ENCODE measurements around the gene PDZRN4.

Gene PDZRN4

GRCh38 chr12:41514021-41514777, 326.1 kb downstream of the PDZRN4 start:
- H3K27ac Mint-ChIP-seq (ENCODE audit: low read depth): no peak overlapping the region
- no peak overlapping the region for H3K4me3 Mint-ChIP-seq
- no peak for DNase-seq (ENCODE audit: low spot score in 2 of 2)
- H3K27me3 Mint-ChIP-seq: peaks cover 17% of the 10 kb centered on the region
- H3K36me3 Mint-ChIP-seq (ENCODE audit: insufficient read depth): no peaks in the 10 kb centered on the region
- no peaks in the 10 kb centered on the region for H3K4me1 Mint-ChIP-seq
- no peak for ATAC-seq (replicated peaks; ENCODE audit: extremely low read depth, poor library complexity, severe bottlenecking)
- H3K9me3 Mint-ChIP-seq: no peaks in the 10 kb centered on the region

GRCh38 chr12:41514907-41515306, 326.8 kb downstream of the PDZRN4 start:
- no peaks in the 10 kb centered on the region for H3K9me3 Mint-ChIP-seq
- ATAC-seq (replicated peaks; ENCODE audit: extremely low read depth, poor library complexity, severe bottlenecking) (no peak), DNase-seq (ENCODE audit: low spot score in 2 of 2) (no peak)
- no peaks in the 10 kb centered on the region for H3K36me3 Mint-ChIP-seq (ENCODE audit: insufficient read depth)
- H3K27ac Mint-ChIP-seq (ENCODE audit: low read depth): no peak overlapping the region
- no peak overlapping the region for H3K4me3 Mint-ChIP-seq
- no peaks in the 10 kb centered on the region for H3K4me1 Mint-ChIP-seq
- peaks cover 17% of the 10 kb centered on the region for H3K27me3 Mint-ChIP-seq

- H3K4me3 Mint-ChIP-seq: no peak overlapping the region
- H3K27me3 Mint-ChIP-seq: peaks cover 17% of the 10 kb centered on the region
- ATAC-seq (replicated peaks; ENCODE audit: extremely low read depth, poor library complexity, severe bottlenecking): no peak
- no peak for DNase-seq (ENCODE audit: low spot score in 2 of 2)
- H3K27ac Mint-ChIP-seq (ENCODE audit: low read depth): no peak overlapping the region
- no peaks in the 10 kb centered on the region for H3K36me3 Mint-ChIP-seq (ENCODE audit: insufficient read depth)
- H3K4me1 Mint-ChIP-seq: no peaks in the 10 kb centered on the region
- no peaks in the 10 kb centered on the region for H3K9me3 Mint-ChIP-seq
These were observed 327.8 kb downstream of the PDZRN4 start for GRCh38 chr12:41515953-41516352.

GRCh38 chr12:41520869-41521268, 332.7 kb downstream of the PDZRN4 start:
- Mint-ChIP-seq H3K36me3 (ENCODE audit: insufficient read depth) (no peaks in the 10 kb centered on the region), H3K27me3 (no peaks in the 10 kb centered on the region), H3K27ac (ENCODE audit: low read depth) (no peak overlapping the region), H3K4me3 (no peak overlapping the region), H3K9me3 (no peaks in the 10 kb centered on the region), H3K4me1 (no peaks in the 10 kb centered on the region)
- no peak for ATAC-seq (replicated peaks; ENCODE audit: extremely low read depth, poor library complexity, severe bottlenecking)
- DNase-seq (ENCODE audit: low spot score in 2 of 2): no peak

GRCh38 chr12:41521872-41522379, 333.8 kb downstream of the PDZRN4 start:
- DNase-seq (ENCODE audit: low spot score in 2 of 2) (no peak), ATAC-seq (replicated peaks; ENCODE audit: extremely low read depth, poor library complexity, severe bottlenecking) (no peak)
- Mint-ChIP-seq H3K9me3 (no peaks in the 10 kb centered on the region), H3K4me1 (no peaks in the 10 kb centered on the region), H3K4me3 (peak overlapping the region; percentile 27), H3K27ac (ENCODE audit: low read depth) (no peak overlapping the region), H3K36me3 (ENCODE audit: insufficient read depth) (no peaks in the 10 kb centered on the region), H3K27me3 (no peaks in the 10 kb centered on the region)

- no peak overlapping the region for H3K27ac Mint-ChIP-seq (ENCODE audit: low read depth)
- H3K9me3 Mint-ChIP-seq: no peaks in the 10 kb centered on the region
- no peak overlapping the region for H3K4me3 Mint-ChIP-seq
- ATAC-seq (replicated peaks; ENCODE audit: extremely low read depth, poor library complexity, severe bottlenecking) (no peak), DNase-seq (ENCODE audit: low spot score in 2 of 2) (no peak)
- no peaks in the 10 kb centered on the region for H3K36me3 Mint-ChIP-seq (ENCODE audit: insufficient read depth)
- H3K4me1 Mint-ChIP-seq: no peaks in the 10 kb centered on the region
- H3K27me3 Mint-ChIP-seq: no peaks in the 10 kb centered on the region
These were observed 338.9 kb downstream of the PDZRN4 start for GRCh38 chr12:41527062-41527461.

GRCh38 chr12:41527534-41528116, 339.5 kb downstream of the PDZRN4 start:
- no peak for DNase-seq (ENCODE audit: low spot score in 2 of 2)
- ATAC-seq (replicated peaks; ENCODE audit: extremely low read depth, poor library complexity, severe bottlenecking): no peak
- H3K27ac Mint-ChIP-seq (ENCODE audit: low read depth): no peak overlapping the region
- H3K4me1 Mint-ChIP-seq: no peaks in the 10 kb centered on the region
- no peaks in the 10 kb centered on the region for H3K27me3 Mint-ChIP-seq
- no peaks in the 10 kb centered on the region for H3K9me3 Mint-ChIP-seq
- H3K4me3 Mint-ChIP-seq: no peak overlapping the region
- H3K36me3 Mint-ChIP-seq (ENCODE audit: insufficient read depth): no peaks in the 10 kb centered on the region

GRCh38 chr12:41528874-41529273, 340.8 kb downstream of the PDZRN4 start:
- H3K4me3 Mint-ChIP-seq: no peak overlapping the region
- DNase-seq (ENCODE audit: low spot score in 2 of 2) (no peak), ATAC-seq (replicated peaks; ENCODE audit: extremely low read depth, poor library complexity, severe bottlenecking) (no peak)
- no peaks in the 10 kb centered on the region for H3K27me3 Mint-ChIP-seq
- no peaks in the 10 kb centered on the region for H3K4me1 Mint-ChIP-seq
- no peak overlapping the region for H3K27ac Mint-ChIP-seq (ENCODE audit: low read depth)
- H3K9me3 Mint-ChIP-seq: no peaks in the 10 kb centered on the region
- H3K36me3 Mint-ChIP-seq (ENCODE audit: insufficient read depth): no peaks in the 10 kb centered on the region

- H3K9me3 Mint-ChIP-seq: no peaks in the 10 kb centered on the region
- no peaks in the 10 kb centered on the region for H3K4me1 Mint-ChIP-seq
- DNase-seq (ENCODE audit: low spot score in 2 of 2) (no peak), ATAC-seq (replicated peaks; ENCODE audit: extremely low read depth, poor library complexity, severe bottlenecking) (no peak)
- H3K4me3 Mint-ChIP-seq: no peak overlapping the region
- H3K36me3 Mint-ChIP-seq (ENCODE audit: insufficient read depth): no peaks in the 10 kb centered on the region
- H3K27me3 Mint-ChIP-seq: no peaks in the 10 kb centered on the region
- H3K27ac Mint-ChIP-seq (ENCODE audit: low read depth): no peak overlapping the region
These were observed 342.3 kb downstream of the PDZRN4 start for GRCh38 chr12:41530441-41530840.

- H3K27ac Mint-ChIP-seq (ENCODE audit: low read depth): no peak overlapping the region
- H3K4me1 Mint-ChIP-seq: no peaks in the 10 kb centered on the region
- no peaks in the 10 kb centered on the region for H3K36me3 Mint-ChIP-seq (ENCODE audit: insufficient read depth)
- no peak overlapping the region for H3K4me3 Mint-ChIP-seq
- no peaks in the 10 kb centered on the region for H3K27me3 Mint-ChIP-seq
- H3K9me3 Mint-ChIP-seq: no peaks in the 10 kb centered on the region
- no peak for DNase-seq (ENCODE audit: low spot score in 2 of 2)
- no peak for ATAC-seq (replicated peaks; ENCODE audit: extremely low read depth, poor library complexity, severe bottlenecking)
These were observed 343.2 kb downstream of the PDZRN4 start for GRCh38 chr12:41531147-41531829.

GRCh38 chr12:41532072-41532471, 344.0 kb downstream of the PDZRN4 start:
- ATAC-seq (replicated peaks; ENCODE audit: extremely low read depth, poor library complexity, severe bottlenecking) (no peak), DNase-seq (ENCODE audit: low spot score in 2 of 2) (no peak)
- Mint-ChIP-seq H3K27me3 (peaks cover 6% of the 10 kb centered on the region), H3K4me1 (no peaks in the 10 kb centered on the region), H3K9me3 (no peaks in the 10 kb centered on the region), H3K36me3 (ENCODE audit: insufficient read depth) (no peaks in the 10 kb centered on the region), H3K27ac (ENCODE audit: low read depth) (no peak overlapping the region), H3K4me3 (no peak overlapping the region)

- no peak overlapping the region for H3K27ac Mint-ChIP-seq (ENCODE audit: low read depth)
- no peak overlapping the region for H3K4me3 Mint-ChIP-seq
- peaks cover 7% of the 10 kb centered on the region for H3K27me3 Mint-ChIP-seq
- DNase-seq (ENCODE audit: low spot score in 2 of 2) (no peak), ATAC-seq (replicated peaks; ENCODE audit: extremely low read depth, poor library complexity, severe bottlenecking) (no peak)
- H3K4me1 Mint-ChIP-seq: no peaks in the 10 kb centered on the region
- no peaks in the 10 kb centered on the region for H3K9me3 Mint-ChIP-seq
- no peaks in the 10 kb centered on the region for H3K36me3 Mint-ChIP-seq (ENCODE audit: insufficient read depth)
These were observed 348.8 kb downstream of the PDZRN4 start for GRCh38 chr12:41536813-41537490.

All from central memory CD8-positive, alpha-beta T cell (primary cell).